ENCODE data around the gene MT1E.
"Not testable (repeated sequence)": the region's sequence is repeated elsewhere in the genome, so short reads cannot be mapped to it uniquely, and the experiment has no call there.

Gene MT1E

GRCh38 chr16:56669005-56669839 lies 43.6 kb downstream of the MT1E start, which contains the start of gene MT1H:
Gene MT1H (plus strand): TSS chr16:56669814. CDS start chr16:56669885, 71 bp downstream.
- DNase-seq (ENCODE audit: low read depth in 4 of 4, low spot score in 1 of 4) = no peak

- DNase-seq (ENCODE audit: low read depth in 4 of 4, low spot score in 1 of 4) = no peak
Observed at GRCh38 chr16:56669840-56670619, 44.4 kb downstream of the MT1E start.

GRCh38 chr16:56670620-56670934 lies 45.0 kb downstream of the MT1E start:
- DNase-seq (ENCODE audit: low read depth in 4 of 4, low spot score in 1 of 4) = no peak

- not testable (repeated sequence) for DNase-seq (ENCODE audit: low read depth in 4 of 4, low spot score in 1 of 4)
Observed at GRCh38 chr16:56671691-56672090, 46.1 kb downstream of the MT1E start.

- DNase-seq (ENCODE audit: low read depth in 4 of 4, low spot score in 1 of 4) = not testable (repeated sequence)
Observed at GRCh38 chr16:56672171-56672570, 46.6 kb downstream of the MT1E start.

GRCh38 chr16:56672761-56673536 lies 47.4 kb downstream of the MT1E start:
- no peak for DNase-seq (ENCODE audit: low read depth in 4 of 4, low spot score in 1 of 4)

GRCh38 chr16:56673921-56674320 lies 48.3 kb downstream of the MT1E start:
- no peak for DNase-seq (ENCODE audit: low read depth in 4 of 4, low spot score in 1 of 4)

GRCh38 chr16:56674570-56674969 lies 49.0 kb downstream of the MT1E start:
- DNase-seq (ENCODE audit: low read depth in 4 of 4, low spot score in 1 of 4) = not testable (repeated sequence)

GRCh38 chr16:56675685-56676210 lies 50.2 kb downstream of the MT1E start:
- DNase-seq (ENCODE audit: low read depth in 4 of 4, low spot score in 1 of 4) = no peak
